NB4 (cell line): Measurements from ENCODE around the gene PPP1R37.

ENCODE experiments used
- POLR2A ChIP-seq: IDR thresholded peaks from 2 replicates; pipeline ENCODE4 v1.6.1; 2011; ENCODE audit warnings: mild to moderate bottlenecking; ENCODE audit not compliant: insufficient read length; ENCODE audit errors: extremely low read depth
- TF ChIP-seq, protein P1 (sequence below): IDR thresholded peaks from one replicate; pipeline ENCODE4 v1.5.1; 2012; ENCODE audit warnings: low read depth, low read length

DNA sequence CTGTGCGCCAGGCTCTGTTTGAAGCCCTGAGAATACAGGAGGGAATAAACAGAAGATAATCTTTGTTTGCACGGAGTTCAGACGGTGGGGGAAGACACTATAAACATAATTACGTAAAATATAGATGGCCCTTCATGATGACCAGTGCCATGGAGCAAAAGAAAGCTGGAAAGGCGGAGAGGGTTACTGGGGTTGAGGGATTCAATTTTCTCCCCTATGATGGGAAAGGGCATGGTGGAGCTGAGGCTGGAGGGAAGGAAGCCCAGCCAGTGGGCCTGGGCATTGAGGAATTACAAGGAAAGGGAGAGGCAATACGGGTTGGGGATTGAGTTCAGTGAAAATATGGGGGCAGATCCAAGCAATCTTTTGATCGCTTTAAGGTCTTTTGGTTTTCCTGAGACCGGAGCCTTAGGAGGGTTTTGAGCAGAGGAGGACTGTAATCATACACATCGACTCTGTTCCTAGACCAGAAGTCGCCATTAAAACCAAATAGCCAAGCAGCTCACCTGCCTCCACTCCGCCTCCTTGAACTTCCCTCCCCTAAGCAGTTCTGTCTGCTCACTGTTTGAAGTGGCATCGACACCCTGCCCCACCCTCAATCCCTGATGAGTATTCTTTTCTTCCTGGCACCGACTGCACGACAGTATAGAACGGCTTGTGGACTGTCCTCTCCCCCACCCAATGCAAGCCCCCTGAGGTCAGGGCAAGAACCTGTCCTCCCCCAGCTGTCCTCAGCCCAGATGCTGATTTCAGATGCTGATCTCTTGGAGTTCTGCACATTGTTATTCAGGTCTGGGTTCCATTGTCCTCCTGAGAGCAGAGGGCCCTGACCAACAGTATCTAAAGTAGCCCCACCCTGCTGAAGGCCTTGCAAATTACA lies 15.9 kb upstream of the PPP1R37 start:
- TF ChIP-seq, protein P1, sequence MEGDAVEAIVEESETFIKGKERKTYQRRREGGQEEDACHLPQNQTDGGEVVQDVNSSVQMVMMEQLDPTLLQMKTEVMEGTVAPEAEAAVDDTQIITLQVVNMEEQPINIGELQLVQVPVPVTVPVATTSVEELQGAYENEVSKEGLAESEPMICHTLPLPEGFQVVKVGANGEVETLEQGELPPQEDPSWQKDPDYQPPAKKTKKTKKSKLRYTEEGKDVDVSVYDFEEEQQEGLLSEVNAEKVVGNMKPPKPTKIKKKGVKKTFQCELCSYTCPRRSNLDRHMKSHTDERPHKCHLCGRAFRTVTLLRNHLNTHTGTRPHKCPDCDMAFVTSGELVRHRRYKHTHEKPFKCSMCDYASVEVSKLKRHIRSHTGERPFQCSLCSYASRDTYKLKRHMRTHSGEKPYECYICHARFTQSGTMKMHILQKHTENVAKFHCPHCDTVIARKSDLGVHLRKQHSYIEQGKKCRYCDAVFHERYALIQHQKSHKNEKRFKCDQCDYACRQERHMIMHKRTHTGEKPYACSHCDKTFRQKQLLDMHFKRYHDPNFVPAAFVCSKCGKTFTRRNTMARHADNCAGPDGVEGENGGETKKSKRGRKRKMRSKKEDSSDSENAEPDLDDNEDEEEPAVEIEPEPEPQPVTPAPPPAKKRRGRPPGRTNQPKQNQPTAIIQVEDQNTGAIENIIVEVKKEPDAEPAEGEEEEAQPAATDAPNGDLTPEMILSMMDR, result no peak
- TF ChIP-seq POLR2A, result no peak
